NCI-H146 treated with DMSO at 0.1 percent for 48 hours (cell line): Measurements from ENCODE around the gene TNP2.

Experiments used
- DNase-seq: peaks from one replicate; lab custom pipeline; 2025; ENCODE audit not compliant: unreplicated experiment; lab: John Stamatoyannopoulos, UW

Gene TNP2

DNA sequence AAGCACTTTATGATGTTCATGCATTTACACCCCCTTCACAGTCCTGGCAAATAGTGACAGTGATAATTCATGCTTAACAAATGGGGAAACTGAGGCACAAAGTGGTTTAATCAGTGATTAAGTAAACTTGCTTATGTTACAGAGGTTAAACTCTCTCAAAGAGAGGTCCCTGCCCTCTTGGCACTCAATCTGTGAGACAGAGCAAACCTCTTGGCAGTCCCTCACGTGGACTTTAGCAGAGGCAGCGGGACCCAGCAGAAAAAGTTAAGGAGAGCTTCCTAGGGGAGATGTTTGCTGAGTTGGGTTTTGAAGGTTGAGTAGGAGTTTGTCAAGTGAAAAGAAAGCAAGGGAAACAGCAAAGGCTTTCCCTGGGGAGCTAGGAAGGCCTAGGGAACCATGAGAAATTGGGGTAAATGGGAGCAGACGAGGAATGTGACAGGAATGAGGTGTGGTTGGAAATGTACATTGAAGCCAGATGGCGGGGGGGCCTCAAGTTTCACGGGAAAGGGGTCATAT lies 23.8 kb downstream of the TNP2 start:
- no peak for DNase-seq

DNA sequence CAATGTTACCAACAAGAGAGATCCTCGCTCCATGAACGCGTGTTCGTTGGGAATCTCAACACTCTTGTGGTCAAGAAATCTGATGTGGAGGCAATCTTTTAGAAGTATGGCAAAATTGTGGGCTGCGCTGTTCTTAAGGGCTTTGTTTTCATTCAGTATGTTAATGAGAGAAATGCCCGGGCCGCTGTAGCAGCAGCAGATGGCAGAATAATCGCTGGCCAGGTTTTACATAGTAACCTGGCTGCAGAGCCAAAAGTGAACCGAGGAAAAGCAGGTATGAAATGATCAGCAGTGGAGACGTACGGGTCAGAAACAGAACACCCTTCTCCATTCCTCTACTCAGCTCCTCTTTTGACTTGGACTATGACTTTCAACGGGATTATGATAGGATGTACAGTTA lies 26.5 kb downstream of the TNP2 start:
- DNase-seq = no peak

DNA sequence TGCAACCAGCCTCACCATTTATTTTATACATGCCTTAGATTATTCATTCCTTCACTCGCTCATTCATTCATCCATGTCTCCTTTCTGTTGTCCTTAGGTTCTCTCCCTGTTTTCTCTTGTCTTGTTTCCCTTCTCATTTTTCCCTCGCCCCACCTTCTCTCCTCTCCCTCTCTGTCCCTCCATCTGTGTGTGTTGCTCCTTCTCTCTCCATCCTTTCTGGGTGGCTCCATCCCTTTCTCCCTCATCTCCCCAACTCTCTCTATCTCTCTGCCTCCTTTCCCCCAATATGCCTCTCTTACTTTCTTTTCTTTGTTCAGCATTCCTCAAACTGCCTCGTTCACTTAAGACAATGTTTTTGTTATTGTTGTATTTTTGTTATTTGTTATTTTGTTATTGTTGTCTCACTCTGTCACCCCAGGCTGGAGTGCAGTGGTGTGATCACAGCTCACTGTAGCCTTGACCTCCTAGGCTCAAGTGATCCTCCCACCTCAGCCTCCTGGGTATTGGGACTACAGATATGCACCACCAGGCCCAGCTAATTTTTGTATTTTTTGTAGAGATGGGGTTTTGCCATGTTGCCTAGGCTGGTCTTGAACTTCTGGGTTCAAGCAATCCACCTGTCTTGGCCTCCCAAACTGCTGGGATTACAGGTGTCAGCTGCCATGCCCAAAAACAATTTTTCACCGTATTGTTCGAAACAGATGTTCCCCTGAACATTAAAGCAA lies 27.5 kb downstream of the TNP2 start:
- DNase-seq = no peak

DNA sequence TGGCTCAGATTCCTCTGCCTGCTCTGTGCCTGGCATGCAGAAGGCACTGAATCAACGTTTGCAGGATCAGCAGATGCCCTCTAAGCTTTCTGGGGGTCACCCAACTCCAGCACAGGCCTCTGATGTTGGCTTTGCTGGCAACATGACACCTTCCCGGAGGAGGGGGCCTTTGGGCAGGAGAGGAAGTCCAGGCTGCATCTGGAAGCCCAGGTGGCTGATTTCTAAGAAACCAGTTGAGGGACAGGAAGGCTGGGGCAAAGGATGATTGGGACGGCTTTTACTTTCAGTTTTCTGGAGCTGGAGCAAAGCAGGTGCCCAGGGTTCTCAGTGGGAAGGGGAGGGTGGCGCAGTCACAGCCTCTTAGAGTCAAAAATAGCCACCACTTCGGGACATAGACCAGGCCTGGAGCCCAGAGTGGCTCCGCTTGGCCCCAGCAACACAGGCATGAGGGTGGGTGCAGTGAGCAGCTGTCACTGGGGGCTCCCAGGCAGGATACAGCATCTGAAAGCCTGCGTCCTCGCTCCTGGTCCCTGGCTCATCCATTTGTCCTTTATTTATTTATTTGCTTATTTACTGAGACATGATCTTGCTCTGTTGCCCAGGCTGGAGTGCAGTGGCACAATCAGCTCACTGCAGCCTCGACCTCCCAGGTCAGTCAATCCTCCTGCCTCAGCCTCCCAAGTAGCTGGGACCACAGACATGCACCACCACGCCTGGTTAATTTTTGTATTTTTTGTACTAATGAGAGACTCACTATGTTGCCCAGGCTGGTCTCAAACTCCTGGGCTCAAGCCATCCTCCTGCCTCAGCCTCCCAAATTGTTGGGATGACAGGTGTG lies 28.3 kb downstream of the TNP2 start:
- DNase-seq = no peak

DNA sequence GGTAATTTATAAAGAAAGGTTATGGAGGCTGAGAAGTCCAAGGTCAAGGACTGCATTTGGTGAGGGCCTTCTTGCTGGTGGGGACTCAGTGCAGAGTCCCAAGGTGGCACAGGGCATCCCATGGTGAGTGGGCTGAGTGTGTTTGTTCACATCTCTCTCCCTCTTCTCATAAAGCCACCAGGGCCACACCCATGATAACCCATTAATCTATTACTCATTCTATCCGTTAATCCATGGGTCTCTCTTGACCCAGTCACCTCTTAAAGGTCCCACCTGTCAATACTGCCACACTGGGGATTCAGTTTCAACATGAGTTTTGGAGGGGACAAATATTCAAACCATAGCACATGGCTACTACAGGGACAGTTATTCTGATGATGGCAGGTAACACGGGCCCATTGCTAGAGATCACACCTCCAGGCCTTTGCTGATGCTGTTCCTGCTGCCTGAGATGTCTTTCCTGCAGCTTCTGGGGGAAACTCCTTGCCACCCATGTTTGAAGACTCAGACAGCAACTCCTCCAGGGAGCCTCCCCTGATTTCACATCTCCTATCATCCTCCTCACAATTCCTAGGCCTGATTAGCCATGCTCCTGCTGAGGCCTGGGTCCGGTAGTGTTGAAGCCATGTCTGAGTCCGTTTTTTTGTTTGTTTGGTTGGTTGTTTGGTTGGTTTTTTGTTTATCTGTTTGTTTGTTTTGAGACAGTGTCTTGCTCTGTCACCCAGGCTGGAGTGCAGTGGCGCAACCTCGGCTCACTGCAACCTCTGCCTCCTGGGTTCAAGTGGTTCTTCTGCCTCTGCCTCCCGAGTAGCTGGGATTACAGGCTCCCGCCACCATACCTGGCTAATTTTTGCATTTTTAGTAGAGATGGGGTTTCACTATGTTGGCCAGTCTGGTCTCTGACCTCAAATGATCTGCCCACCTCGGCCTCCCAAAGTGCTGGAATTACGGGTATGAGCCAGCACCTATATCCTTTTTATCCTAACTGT lies 29.2 kb downstream of the TNP2 start:
- no peak for DNase-seq

DNA sequence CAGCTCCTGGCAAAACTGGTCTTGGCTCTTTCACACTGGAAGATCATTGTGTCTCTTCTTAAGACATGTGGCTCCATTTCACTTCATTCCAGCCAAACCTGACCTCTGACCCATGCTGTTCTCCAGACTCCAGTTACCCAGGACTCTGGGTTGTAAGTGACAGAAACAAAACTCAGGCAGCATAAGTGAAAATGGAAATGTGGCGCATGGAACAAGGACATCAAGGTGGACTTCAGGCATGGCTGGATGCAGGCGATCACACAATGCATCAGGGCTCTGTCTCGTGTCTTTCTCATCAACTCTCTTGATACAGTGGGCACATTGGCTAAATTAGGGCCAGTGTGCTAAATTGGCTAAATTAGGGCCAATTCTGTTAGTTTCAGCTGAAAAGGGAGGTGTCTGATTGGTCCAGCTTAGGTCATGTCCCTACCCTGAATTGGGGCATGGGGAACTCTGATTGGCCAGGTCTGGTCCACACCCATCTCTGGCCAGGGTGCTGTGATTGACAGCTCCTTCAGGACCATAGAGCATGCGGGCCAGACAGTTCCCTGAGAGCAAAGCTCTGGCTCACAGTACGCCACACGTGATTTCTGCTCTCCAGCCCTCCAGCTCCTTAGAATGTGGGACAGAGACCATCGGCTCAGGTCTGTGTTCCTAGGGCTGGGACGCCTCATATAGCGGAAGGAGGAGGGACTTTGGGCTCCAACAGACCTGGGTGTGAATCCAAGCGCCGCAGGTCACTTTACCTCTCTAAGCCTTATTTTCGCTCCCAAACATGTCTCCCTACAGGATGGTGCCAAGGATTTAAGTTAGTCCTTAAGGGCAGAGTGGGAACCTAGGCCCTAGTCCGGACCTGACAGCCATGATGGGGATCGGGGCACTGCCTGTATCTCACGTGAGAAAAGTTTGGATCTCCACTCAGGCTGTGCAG lies 30.6 kb downstream of the TNP2 start:
- DNase-seq = no peak

DNA sequence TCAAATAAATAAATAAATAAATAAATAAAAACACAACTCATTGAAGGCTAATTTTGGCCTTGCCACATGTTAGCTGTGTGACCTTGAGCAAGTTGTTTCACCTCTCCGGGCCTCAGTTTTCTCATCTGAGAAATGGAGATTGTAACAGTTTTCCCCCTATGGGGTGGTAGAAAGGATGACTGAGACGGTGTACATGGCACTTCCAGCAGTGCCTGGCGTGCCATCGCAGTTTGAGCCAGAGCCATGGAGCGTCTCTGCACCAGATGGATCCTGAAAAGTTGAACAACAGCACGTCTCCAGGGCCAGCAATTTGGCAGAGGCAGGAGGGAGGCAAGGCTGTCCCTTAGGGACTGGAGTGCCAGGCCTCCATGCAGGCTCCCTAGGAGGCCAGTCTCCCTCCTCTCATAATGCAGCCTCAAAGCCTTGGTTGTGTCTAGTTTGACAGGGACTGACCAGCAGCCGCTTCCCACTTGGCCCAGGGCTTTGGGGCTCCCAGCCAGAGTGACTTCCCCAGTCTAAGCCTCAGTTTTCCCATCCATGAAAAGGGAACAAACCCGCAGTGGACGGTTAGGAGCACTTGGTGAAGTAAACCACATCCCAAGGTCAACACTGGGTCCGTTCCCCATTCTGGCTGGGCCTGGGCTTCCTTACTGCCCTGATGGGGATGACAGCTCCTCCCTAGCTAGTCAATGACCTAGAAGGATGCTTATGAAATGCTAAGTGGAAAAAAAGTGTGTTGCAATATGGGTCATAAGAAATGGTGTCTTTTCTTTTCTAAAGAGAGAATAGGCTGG lies 32.5 kb downstream of the TNP2 start:
- DNase-seq = no peak

DNA sequence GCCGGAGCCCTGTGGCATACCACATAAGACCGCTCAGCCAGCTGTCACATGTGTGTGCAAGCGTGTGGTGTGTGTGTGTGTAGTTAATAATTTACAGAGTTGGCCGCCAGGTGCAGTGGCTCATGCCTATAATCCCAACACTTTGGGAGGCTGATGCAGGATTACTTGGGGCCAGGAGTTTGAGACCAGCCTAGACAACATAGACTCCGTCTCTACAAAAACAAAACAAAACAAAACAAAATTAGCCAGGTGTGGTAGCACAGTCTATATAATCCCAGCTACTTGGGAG lies 33.5 kb downstream of the TNP2 start:
- no peak for DNase-seq

DNA sequence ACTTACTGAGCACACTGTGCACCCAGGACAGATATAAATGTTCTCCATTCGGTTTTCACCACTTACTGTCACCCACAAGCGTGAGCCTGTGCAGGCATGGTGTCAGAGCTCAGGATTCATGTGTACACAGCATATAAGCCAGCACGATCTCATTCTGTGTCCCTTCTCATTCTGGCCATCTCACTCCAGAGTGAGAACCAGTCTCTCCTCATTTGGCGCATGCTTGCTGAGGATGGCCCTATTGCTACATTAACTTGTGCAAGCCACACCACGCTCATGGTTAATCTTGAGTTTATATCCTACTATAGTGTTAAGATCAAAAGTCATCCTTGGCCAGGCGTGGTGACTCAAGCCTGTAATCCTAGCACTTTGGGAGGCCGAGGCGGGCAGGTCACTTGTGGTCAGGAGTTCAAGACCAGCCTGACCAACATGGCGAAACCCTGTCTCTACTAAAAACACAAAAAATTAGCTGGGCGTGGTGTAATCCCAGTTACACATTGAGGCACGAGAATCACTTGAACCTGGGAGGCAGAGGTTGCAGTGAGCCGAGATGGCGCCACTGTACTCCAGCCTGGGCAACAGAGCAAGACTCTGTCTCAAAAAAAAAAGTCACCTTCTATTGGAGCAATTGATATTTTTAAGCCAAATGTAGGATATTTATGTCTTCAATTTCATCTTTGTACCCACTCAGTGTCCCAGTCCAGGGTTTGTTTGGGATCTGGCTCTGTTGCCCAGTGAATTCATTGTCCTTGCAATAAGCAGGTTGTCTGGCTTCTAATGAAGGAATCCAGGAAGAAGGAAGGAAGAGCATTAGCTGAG lies 34.0 kb downstream of the TNP2 start:
- DNase-seq = no peak

DNA sequence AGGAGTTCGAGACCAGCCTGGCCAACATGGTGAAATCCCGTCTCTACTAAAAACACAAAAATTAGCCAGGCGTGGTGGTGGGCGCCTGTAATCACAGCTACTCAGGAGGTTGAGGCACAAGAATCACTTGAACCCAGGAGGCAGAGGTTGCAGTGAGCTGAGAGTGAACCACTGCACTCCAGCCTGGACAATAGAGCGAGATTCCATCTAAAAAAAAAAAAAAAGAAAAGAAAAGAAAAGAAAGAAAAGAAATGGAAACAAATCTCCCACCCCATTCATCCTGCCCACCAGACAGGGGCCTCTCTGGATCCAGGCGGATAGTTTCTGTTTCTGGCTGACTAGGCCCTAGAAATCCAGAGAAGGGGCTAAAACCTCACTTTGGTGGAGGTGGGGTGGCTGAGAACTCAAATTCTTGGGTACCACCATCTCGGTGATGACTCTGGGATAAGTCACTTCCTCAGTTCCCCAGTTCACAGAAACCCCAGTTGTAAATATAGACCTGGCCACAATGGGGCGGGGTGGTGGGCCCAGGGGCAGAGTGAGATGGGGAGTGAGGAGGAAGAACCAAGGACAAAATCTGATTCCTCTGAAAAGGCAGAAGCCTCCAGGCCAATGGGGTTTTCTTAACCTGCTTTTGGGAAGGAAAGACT lies 35.3 kb downstream of the TNP2 start:
- DNase-seq = no peak

DNA sequence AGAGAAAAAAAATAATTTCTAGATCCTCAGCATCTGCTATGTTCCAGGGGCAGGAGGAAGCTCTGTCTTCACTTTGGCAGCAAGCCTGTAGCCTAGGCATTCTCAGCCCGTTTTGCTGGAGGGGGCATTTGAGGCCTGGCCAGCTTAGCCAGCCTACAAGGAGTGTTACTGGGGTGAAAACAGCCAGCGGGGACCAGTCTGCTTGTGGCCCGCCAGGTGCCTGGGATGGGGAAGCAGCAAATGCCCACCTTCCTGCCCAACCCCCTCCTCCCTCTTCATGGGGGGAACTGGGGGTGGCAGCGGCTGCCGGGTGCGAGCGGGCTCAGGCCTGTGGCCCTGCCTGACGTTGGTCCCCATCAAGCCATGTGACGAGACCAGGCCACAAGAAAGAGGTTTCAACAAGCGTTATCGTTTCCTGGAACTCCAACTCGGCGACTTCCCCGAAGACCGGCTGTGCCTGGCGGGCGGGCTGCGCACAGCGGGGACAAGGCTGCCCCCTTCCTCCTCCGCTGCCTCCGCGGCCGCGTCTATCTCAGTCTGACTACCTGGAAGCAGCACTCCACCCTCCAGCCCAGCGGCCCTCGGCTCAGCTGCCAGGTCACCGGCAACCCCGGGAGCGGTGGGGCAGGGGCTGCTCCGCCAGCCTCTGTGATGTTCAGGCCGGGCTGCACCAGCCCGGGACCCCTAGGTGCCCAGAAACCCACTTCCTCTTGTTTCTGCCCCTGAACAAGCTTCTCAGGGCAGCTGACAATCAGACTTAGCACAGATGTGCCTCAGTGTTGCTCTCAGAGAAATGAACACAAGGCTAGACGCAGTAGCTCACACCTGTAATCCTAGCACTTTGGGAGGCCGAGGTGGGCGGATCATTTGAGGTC lies 36.0 kb downstream of the TNP2 start:
- DNase-seq = no peak

DNA sequence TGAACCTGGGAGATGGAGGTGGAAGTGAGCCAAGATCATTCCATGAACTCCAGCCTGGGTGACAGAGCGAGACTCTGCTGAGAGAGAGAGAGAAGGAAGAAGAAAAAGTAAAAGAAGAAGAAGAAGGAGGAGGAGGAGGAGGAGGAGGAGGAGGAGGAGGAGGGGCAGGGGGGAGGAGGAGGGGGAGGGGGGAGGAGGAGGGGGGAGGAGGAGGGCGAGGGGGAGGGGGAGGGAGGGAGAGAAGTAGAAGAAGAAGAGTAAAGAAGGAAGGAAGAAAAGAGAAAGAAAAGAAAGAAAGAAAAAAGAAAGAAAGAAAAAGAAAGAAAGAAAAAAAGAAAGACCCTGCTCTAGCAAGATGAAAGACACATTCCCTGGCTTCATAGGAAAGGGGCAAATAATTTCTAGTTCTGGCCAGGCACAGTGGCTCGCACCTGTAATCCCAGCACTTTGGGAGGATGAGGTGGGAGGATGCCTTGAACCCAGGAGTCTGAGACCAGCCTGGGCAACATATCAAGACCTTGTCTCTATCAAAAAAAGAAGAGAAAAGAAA lies 36.7 kb downstream of the TNP2 start:
- no peak for DNase-seq

DNA sequence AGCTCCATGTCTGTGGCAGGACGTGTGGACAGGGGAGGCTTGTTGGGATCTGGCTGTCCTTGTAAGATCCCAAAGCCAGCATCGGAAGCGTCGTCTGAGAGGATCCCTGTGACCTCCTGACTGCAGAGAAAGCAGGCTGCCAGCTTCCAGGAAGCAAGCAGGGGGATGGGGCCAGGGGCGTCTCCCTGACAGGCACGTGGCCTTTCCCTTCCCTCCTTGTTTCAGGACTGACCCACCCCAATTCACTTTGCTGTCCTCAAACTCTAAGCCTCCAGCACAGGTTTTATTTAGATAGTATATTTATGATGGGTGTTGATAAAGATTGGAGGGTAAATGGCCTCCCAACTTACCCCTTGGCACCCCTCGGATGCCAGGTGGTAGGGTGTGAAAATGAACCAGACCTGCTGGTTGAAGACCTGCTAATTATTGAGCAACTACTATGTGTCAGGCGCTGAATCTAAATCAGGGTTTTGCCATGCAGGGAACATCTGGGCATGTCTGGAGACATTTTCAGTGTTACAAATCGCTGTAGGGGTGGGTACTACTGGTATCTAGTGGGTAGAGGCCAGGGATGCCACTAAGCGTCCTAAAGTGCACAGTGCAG lies 37.7 kb downstream of the TNP2 start:
- no peak for DNase-seq

DNA sequence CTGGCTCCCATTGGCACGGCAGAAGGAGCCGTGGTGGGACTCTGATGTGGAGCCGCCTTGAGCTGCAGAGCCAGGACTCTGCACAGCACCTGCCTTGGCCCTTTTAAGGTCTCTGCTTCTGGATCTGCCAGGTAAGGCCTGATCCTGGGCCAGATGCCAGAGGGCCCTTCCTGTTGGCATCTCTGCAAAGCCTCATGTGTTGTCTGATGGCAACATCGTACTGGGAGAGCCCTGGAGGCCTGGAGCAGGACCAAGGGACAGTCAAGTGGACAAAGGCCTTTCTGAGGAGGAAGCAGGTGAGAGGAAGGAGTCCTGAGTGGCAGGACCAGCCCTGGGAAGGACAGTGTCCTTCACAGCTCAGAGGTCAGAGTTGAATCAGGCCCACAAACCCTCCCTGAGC lies 39.2 kb downstream of the TNP2 start:
- no peak for DNase-seq

DNA sequence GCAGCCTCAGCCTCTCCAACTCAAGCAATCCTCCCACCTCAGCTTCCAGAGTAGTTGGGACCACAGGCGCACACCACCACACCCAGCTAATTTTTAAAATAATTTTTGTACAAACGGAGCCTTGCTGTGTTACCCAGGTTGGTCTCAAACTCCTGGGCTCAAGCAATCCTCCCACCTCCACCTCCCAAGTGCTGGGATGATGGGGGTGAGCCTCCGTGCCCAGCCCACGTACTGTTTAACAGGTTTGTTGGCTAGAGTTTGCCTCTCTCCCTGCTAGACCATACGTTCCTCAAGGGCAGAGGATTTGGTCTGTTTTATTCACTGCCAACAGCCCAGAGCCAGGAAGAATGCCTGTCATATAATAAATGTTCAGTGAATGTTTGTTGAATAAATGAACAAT lies 39.7 kb downstream of the TNP2 start:
- DNase-seq = no peak
